Stimulated activated CD8-positive, alpha-beta memory T cell treated with anti-CD3 and anti-CD28 coated beads, Interleukin-12 subunit alpha, Interleukin-12 subunit beta, amount 100 ng/mL, for 24 hours (primary cell): ENCODE measurements around the gene FKBP5.
"Not testable (repeated sequence)": the region's sequence is repeated elsewhere in the genome, so short reads cannot be mapped to it uniquely, and the experiment has no call there.

Experiments used
- DNase-seq: peaks from one replicate; pipeline ENCODE4 v3.0.0-alpha.2; 2020; ENCODE audit errors: extremely low read depth

The FKBP5 gene

DNA sequence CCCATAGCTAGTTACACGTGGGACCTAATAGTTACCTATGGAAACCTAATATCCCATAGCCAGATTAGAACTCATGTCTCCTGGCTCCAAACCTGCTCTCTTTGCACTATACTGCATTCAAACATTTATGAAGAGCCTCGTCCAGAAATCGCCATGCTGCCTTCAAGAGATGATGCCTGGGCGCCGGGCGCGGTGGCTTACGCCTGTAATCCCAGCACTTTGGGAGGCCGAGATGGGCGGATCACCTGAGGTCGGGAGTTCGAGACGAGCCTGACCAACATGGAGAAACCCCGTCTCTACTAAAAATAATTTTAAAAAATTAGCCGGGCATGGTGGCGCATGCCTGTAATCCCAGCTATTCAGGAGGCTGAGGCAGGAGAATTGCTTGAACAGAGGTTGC is 1.3 kb upstream of the FKBP5 start:
- not testable (repeated sequence) for DNase-seq

DNA sequence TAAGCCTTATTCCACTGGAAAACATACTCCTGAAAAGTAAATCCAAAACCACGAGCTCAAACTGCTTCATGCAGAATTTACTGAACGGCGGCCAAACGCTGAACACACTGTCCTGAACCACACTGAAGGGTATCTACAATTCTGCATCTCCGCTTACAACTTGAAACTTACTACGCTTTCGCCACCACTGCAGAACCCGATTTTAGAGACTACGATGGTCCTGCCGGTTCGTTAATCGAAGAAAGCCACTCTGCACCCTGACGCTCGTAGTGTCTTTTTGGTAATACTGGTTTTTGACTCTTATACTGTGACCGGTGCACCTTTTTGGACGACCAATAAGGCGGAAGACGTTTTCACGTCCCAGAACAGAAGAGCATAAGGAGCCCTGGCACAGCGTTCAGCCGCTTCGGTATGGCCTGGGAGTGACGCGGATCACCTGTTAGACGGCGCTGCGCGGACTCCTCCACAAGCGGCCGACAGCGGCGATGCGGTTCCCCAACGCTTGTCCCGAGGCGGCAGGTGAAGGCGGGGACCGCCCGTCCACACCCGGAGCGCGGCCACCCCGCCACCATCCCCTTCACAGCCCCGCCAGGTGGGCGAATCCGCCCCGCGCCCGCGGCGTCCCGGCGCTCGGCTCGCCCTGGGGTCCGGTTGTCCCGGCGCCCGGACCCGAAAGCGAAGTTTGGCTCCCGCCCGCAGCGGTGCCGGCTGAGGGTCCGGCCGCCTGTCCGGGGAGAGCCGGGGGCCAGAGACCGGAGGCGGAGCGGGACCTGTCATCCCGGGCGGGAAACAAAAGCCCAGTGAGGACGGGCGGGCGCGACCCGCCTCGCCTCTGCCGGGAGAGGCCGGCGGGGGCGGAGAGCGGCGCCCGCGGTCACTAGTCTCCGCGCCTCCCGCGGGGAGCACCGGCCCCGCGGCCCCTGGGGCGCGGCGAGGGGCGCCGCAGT is 784 bp downstream of the FKBP5 start:
- DNase-seq, result no peak

DNA sequence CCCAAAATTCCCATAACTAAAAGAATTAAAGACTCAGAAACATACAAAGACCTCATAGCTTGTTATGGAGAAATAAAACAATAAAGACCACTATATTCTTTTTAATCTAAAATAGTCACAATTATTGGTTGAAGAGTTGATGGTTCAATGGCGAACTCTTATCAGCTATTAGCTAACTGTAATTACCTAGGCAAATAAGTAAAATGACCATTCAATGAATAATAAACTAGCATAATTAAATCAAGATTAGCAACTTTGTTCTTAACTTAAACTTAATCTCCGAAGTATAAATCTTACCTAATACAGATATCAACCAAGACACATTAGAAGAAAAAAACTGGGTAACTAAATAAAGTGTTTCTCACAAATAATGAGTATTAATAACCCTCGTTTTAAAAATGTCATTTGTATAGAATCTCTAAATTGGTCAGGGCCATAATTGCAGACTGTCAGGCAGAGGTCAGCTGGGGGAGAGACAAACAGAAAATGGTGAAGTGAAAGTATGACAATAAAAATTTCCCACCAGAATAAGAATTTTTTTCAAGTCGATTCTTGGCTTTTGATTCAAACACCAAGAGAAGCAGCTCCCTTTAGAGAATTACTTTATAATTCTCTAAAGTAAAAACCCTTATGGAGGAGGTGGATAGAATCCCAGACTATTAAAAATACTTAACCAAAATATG is 1.7 kb downstream of the FKBP5 start:
- no peak for DNase-seq

DNA sequence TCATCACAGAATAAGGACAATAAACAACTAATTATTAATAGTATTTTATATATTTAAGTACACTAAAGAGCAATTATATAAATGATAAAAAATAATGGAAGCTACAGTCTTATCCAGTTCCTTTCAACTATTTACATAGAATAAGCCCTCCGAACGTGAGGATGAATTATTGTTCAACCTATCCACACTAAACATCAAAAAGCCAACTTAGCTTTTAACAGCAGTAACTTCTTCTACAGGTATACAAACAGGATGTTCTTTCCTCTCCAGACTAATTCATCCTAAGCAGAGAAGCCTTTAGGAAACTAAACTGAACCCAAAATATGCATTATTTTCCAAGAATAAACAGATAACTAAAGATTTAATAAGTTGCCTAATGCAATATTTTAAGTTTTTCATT is 2.3 kb downstream of the FKBP5 start:
- DNase-seq, result no peak

DNA sequence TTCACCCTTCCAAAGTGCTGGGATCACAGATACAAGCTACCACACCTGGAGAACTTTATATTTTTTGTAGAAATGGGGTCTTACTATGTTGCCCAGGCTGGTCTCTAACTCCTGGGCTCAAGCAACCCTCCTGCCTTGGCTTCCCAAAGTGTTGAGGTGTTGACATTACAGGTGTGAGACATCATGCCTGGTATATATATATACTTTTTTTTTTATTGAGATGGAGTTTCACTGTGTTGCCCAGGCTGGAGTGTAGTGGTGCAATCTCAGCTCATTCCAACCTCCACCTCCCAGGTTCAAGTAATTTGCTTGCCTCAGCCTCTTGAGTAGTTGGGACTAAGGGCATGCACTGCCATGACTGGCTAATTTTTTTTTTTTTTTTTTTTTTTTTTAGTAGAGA is 5.4 kb downstream of the FKBP5 start:
- no peak for DNase-seq

DNA sequence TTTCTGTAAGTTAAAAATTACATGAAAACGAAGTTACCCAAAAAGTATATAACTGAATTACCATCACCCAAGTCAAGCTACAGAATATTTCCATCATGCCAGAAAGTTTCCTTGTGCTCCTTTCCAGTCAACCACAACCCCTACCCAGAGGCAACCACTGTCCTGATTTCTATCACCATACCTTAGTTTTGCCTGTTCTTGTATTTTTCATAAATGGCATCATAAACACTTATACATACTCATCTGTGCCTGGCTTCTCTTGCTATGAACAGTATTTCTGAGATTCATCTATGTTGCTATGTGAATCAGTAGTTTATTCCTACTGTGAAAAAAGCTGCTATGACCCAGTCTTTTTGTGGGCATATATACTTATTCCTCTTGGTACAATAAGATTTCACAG is 7.4 kb downstream of the FKBP5 start:
- no peak for DNase-seq

DNA sequence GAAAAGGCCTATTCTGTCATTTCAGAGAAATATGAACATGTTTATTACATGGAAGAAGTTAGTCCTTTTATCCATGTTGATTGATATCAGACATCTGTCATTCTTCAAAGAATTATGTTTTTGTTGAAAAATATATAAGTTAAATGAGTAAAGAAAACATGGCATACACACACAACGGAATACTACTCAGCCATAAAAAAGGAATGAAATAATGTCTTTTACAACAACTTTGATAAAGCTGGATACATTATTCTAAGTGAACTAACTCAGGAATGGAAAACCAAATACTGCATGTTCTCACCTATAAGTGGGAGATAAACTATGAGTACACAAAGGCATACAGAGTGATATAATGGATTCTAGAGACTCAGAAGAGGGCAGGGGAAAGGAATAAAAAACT is 9.3 kb downstream of the FKBP5 start:
- DNase-seq, result no peak

DNA sequence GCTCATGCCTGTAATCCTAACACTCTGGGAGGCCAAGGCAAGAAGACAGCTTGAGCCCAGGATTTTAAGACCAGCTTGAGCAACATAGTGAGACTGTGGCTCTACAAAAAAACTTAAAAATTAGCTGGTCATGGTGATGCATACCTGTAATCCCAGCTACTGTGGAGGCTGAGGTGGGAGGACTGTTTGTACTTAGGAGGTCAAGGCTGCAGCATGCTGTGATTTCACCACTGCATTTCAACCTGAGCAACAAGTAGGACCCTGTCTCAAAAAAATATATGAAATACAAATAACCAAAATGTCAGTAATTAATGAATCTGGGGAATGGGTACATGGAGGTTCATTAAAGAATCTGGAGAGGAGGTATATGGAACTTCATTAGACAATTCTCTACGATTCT is 9.9 kb downstream of the FKBP5 start:
- DNase-seq, result no peak

DNA sequence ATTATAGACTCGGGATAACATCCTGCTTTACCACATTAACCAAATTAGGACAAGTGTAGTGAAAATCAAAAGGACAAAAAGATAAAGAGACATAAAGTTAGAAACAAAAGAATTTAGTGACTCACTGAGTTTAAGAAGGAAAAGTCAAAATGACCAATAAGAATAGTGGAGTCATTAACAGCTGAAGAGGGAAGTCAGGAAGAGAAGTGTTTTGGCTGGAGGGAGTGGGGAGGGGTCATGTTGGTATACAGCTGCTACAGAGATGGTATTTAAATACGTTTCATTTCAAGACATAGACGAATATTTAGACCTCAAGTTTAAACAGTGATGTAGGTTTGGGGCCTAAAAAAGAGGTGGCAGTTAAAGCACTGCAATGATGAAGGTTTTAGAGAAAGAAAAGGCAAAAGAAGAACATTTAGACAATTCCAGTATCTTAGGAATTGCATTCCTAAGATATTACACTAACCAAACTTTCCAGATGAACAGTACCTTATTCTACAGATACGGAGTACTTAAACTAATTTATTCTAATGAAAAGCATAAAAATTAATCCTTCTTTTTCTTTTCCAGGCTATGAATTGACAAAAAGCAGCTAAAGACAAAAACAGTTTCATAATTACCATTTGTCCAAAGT is 10.6 kb downstream of the FKBP5 start:
- no peak for DNase-seq

DNA sequence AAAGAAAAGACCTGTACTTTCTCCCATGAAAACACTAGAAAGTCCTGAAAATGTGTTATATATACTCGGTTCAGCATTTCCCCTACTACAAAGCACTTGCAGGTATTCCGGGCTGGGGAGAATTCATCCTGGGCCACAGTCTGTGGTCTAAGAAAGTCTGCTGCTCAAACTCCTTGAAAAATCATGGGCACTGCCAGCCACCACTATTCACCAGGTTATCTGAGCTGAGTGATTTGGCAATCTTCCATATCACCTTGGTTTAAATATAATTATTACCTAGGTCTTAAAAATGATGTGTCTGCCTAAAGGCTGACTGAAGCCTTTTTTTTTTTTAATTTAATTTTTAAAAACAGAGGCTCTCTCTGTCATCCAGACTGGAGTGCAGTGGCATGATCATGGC is 11.3 kb downstream of the FKBP5 start:
- DNase-seq, result no peak

DNA sequence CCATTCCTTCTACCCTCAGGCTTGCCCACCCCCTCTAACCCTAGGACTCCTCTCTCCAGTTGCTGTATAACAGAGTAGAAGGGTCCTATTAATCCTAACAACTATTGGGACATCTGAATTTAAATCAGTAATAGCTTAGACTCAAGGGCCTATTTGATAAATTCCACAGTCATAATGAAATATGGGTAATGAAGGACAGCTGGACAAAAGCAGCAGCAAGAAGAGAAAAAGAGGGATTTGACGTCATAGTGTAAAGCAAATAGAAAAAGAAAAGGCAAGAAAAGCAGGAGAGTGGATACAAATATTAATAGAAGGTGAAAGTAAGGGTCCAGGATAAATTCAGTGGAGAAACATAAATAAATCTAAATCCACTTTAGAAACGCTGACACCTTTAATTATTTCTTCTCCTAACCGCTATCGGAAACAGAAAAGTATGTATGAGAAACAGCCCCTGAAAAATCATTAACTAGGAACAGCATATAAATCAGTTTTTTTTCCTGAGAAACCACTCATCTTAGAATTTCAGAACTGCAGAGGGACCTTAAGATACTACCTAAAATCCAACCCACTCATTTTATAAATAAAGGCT is 12.8 kb downstream of the FKBP5 start:
- no peak for DNase-seq

DNA sequence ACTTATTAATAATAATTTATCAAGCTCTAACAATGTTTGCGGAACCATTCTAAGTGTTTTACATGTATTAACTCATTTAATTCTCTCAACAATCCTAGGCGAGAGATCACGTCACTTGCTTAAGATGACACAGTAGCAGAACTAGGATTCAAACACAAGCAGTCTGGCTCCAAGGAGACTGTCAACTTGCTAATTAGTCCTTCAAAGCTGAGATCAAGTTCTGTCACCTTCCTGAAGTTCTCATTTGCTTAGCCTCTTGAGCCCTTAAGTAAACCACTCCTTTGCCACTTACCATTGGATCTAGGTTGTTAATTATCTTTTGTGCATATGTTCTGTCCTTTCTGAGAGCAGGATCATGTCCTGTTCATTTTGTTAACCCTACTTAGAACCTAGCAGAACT is 14.1 kb downstream of the FKBP5 start:
- no peak for DNase-seq

DNA sequence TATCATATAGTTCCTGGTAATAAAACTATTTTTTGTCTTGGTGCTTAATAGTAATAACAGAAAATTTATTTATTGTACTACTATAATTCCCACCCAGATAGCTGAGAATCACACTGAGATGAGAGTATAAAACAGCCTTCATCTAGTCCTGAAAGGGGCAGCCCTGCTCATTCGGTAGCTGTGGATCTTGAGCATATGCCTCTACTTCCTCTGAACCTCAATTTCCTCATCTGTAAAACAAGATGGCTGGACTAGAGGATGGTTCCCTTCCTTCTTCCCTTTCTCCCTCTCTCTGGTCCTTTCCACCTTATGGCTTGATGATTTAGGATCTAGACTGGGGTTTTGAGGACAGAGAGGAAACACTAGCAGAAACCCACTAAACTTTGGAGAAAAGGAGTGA is 15.0 kb downstream of the FKBP5 start:
- no peak for DNase-seq

DNA sequence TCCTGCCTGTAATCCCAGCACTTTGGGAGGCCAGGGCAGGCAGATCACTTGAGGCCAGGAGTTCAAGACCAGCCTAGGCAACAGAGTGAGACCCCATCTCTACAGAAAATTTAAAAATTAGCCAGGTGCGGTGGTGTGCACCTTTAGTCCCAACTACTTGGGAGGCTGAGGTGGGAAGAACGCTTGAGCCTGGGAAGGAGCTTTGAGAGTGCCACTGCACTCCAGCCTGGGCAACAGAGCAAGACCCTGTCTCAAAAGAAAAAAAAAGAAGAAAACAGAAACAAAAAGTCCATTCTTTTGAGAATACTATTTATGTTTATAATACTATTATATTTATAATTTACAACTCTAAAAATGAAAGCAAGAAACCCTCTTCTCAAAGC is 15.4 kb downstream of the FKBP5 start:
- DNase-seq, result not testable (repeated sequence)

DNA sequence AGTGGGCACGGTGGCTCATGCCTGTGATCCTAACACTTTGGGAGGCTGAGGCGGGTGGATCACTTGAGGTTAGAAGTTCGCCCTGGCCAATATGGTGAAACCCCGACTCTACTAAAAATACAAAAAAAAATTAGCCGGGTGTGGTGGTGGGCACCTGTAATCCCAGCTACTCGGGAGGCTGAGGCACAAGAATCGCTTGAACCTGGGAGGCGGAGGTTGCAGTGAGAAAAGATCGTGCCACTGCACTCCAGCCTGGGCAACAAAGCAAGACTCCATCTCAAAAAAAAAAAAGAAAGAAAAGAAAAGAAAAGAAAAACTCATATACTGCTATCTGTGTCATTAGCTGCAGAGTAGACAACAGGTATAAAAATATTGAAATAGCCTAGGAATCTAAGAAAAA is 18.3 kb downstream of the FKBP5 start:
- not testable (repeated sequence) for DNase-seq

DNA sequence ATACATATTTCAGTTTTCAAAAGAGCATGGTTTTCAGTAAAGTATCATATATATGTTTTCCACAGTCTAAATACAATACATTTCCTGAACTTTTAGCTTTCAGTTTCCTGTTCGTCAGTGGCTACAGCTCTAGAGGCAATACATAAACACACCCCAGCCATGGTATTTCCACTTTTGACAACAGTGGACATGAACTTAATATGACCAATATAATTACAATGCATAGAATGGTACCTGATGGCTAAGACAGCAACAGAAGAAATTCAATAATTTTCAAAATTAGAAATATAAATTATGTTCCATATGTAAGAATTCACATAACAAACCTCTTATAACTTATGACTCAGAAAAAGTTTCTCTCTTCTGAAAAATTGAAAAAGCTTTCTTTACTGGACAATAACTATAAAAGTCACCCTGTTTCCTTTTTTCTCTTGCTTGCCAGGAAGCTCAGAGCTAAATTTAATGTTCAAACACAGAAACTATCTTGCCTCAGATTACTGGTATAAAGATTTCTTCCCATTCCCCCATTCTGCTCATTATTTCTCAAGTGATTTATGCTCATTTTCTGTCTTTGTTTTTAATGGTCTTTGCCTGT is 19.2 kb downstream of the FKBP5 start:
- no peak for DNase-seq

DNA sequence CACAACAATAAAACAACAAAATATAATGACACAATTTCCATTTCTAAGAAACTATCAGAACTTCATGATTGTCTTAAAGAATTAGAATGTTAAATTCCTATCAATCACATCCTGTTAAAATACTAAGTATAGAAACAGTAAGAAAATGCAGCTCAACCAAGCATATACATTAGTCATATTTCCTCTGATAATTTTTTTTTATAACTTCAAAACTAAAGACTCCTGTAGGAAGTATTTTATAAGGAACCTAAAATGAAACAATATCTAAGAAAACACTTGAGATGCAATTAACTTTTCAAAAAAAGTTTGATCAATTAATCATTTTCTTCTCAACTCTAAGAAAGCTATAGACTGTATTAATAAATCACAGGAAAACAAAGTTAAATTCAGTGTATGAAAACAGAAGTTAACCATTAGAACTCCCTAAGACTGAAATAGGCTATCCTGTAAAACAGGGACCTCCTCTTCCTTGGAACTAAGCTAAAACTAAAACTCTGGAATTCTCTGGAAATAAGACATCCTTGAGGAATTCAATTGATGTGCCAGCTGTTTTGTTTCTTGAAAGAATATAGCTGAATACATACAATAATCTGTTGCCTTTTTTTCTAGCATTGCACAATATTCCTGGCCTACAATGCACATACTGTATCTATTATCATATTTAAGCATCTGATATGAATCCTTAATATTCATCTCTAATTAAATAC is 19.8 kb downstream of the FKBP5 start:
- no peak for DNase-seq

DNA sequence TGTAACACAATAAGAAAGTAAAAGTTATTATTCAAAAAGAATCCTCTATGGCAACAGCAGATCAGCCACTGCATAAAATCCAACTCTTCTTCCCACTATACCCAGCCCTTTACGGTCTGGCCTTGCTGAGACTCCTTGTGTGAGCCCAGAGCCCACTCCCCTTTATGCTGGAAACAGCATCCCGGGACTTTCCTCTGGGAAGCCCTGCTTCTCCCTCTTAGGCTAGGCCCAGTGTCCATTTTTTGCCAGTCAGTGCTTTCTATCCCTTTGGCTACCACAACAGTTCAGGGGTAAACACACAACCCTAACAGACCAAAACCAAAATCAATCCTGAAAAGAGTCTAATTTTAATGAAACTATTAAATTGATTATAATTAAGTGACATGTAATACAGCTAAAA is 20.6 kb downstream of the FKBP5 start:
- no peak for DNase-seq

DNA sequence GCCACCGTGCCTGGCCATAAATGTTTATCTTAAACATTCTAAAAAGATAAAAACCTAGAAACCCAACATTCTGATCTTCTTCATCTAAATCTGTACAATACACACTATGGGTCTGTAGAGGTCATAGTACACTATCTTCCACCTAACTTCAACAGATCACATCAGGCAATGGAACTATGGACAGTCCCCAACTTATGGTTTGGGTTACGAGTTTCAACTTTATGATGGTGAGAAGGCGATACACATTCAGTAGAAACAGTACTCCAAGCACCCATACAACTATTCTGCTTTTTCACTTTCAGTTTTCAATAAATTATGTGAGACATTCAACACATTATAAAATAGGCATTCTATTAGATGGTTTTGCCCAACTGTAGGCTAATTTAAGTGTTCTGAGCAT is 23.1 kb downstream of the FKBP5 start:
- DNase-seq, result no peak

DNA sequence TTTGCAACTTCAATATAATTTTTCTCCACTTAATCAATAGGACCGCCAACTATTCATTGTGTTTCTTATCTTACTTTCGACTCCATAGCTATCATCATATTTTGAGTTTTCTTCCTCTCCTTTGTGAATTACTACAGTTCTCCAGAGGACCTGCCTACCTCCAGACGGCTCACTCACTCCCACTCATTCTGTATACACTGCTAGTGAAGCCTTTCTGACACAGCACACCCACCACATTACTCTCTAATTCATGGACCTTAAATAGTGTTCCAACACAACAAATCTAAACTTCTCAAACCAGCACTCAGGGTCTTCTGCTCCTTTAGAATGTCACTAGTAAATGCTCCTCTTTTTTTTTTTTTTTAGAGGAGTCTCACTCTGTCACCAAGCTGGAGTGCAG is 23.8 kb downstream of the FKBP5 start:
- no peak for DNase-seq

DNA sequence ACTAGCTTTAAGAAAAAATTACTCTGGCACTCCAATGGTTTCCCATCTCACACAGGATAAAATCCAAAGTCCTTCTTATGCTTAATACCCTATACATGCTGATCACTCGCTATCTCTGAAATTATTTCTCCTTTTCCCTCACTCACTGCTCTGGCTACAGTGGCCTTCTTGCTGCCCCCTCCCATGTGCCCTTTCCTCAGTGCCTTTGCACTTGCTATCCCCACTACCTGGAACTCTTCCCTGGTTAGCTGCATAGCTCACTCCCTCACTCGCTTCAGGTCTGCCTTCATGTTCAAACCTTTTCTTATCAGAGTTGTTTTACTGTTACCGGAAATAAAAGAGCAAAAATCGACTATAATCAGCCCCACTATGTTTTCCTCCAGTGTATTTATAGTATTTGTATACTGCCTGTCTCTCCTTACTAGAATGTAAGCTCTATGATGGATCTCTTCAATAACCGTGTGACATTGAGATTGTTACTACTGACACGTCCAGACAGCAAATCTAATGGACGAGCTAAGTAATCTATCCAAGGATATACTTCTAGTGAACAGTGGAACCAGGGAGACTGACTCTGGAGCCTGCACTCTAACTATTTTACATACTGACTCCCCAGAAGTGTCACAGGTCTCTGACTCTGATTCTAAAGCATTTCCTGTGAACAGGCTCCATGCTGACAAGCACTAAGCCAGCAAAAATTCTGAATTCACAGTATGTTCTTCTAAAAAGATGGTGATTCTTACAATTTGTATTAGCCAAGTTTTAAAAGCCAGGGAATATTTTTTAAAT is 25.1 kb downstream of the FKBP5 start:
- DNase-seq, result no peak
